Adipose tissue (tissue), 3 donors: ENCODE data around the gene DLGAP1. TPM values are rescaled to one million over a fixed set of nuclear protein-coding genes. Genes with fewer than 3 reads are reported as not detected.

ENCODE experiments used
- H3K27ac ChIP-seq: one replicate; pipeline ENCODE4 v1.5.1; 2013; ENCODE audit warnings: low read depth, low read length
- WGBS, 3 donors: extraction: QIAGEN DNeasy Blood & Tissue Kit; methylation state at CpG; one replicate each; pipeline ENCODE4 v1.1.7; 2013; 5-methylcytosine and 5-hydroxymethylcytosine counted together
- polyA plus RNA-seq, 3 donors: library from polyadenylated mRNA; stranded (reverse); fragments of 200-250 nt; gene quantifications; one replicate each; pipeline ENCODE4 v1.2.3, GENCODE V29; 2013
- donor health status: healthy with polysubstance abuse.
- donor health status: Bipolar disorder and iron deficiency.
- donor health status: healthy.

The DLGAP1 gene
- polyA plus RNA-seq, 3 donors = 0.06 to 0.22 (median 0.09) TPM

- 2 to 4% (median 3%) methylated on average over 40 of the region's 40 CpGs for WGBS, 3 donors
Measured at GRCh38 chr18:3771121-3771971, 683.8 kb downstream of the DLGAP1 start.

DNA sequence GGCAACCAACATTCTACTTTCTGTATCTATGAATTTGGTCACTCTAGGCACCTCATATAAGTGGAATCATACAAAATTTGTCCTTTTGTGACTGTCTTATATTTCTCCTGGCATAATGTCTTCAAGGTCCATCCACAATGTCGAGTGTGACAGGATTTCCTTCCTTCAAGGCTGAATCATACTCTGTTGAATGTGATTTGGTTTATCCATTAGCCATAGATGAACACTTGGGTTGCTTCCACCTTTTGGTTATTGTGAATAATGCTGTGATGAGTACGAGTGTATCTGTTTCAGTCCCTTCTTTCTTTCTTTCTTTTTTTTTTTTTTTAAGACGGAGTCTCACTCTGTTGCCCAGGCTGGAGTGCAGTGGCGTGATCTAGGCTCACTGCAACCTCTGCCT, 693.8 kb downstream of the DLGAP1 start:
- WGBS, 3 donors = 70 to 82% (median 76%) methylated on average over 4 of the region's 4 CpGs

More at GRCh38 chr18:3771121-3771971, 683.8 kb downstream of the DLGAP1 start:
- no peak overlapping the region for H3K27ac ChIP-seq

GRCh38 chr18:3760741-3761140, 694.4 kb downstream of the DLGAP1 start:
- 69 to 75% (median 71%) methylated on average over 7 of the region's 7 CpGs for WGBS, 3 donors
- no peak overlapping the region for H3K27ac ChIP-seq

More for the DNA sequence above, 693.8 kb downstream of the DLGAP1 start:
- no peak overlapping the region for H3K27ac ChIP-seq

DNA sequence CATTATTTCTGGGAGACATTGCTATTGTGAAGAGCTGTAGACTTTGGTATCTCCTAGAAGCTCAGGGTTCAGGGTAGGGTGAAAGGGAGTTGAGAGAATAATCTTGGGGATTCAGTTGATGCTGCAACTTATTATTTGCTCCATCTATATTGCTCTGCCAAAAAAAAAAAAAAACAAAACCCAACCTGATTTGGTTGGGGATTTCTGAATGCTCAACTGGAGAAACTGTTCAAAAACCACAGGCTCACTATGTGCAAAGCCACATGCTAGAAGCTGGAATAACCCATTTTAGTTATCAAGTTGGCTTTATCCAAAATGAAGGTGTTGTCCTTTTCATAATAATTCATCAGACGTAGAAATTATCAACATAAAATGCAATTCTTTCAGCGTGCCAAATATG, 696.0 kb downstream of the DLGAP1 start:
- no peak overlapping the region for H3K27ac ChIP-seq
- WGBS, 3 donors = 72 to 87% (median 77%) methylated on average over 2 of the region's 2 CpGs

- 81 to 92% (median 89%) methylated on average over 7 of the region's 7 CpGs for whole genome bisulfite sequencing, 3 donors
Measured at GRCh38 chr18:3758531-3758930, 696.6 kb downstream of the DLGAP1 start.

GRCh38 chr18:3757361-3757760, 697.7 kb downstream of the DLGAP1 start:
- H3K27ac ChIP-seq = no peak overlapping the region
- WGBS, 3 donors = 88 to 96% (median 89%) methylated on average over 3 of the region's 3 CpGs

More at GRCh38 chr18:3758531-3758930, 696.6 kb downstream of the DLGAP1 start:
- no peak overlapping the region for H3K27ac ChIP-seq

DNA sequence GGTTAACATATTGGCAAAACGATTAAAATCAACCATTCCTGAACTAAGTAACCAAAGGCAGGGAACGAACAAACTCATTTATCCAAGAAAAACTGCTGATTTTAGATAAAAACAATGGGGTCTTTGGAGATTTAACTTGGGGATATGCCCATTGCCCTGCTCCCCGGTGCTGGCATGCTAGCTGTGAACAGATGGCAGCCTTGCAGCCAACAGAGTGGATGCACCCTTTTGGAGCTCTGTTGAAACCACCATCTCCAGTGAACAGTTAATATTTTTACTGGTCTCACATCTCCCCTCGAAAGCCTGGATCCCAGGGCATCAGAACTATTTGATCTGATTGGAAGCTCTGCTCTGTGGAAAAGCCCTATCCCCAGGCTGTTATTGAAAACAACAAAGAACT, 702.0 kb downstream of the DLGAP1 start:
- H3K27ac ChIP-seq = no peak overlapping the region
- WGBS, 3 donors = 37 to 80% (median 80%) methylated on average over 4 of the region's 4 CpGs

DNA sequence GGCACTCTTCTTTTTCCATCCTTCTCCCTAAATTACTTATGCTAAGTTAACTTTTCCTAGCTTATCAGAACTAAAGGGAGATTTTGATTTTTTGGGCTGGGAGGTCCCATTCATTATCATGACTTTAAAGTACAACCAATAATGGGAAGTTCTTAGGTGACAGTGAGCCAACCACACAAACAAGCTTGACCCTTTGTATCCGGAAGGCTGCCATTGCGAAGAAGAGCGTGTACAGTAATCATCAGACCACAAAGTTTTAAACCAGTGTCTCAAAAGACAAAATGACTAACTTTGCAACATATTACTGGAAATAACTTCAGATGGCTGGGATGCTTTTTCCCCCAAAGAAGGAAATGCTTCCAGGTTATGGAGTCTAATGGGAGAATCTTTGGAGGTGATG, 707.0 kb downstream of the DLGAP1 start:
- H3K27ac ChIP-seq = no peak overlapping the region
- 71 to 89% (median 71%) methylated on average over 3 of the region's 3 CpGs for WGBS, 3 donors

DNA sequence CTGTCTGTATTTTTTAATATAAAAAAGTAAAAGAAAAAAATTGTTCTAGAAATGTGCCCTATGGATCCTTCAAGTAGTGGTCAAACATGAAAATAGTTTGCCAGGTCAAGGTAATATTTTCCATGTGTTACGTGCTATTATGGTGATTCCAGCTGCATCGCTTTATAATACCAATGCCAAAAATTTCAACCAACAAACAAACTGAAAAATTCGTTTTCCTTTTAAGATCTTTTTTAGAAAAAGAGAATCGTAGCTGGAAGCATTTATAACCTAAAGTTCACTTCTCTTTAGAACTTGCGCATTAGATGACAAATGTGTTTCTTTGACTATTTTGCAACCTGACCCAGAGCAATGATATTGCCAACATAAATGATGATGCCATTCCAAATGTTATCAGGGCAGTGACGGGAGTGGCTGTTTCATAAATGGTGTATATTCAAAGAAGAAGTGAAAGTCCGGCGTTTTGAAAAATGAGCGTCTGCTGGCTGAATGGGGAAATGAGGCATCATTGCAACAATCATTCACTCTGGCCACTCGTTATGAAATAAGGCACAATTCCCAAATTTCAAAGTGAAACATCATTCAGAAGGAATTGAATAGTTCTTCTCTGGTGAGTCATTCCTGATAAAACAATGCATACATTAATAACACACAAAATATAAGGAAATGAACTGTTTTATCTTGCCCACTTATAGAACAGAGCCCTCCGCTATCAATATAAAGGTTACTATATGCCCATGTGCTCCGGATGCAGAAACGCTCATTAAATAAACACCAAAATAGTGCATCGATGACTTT, 707.7 kb downstream of the DLGAP1 start:
- no peak overlapping the region for H3K27ac ChIP-seq
- 44 to 64% (median 54%) methylated on average over 14 of the region's 14 CpGs for WGBS, 3 donors

DNA sequence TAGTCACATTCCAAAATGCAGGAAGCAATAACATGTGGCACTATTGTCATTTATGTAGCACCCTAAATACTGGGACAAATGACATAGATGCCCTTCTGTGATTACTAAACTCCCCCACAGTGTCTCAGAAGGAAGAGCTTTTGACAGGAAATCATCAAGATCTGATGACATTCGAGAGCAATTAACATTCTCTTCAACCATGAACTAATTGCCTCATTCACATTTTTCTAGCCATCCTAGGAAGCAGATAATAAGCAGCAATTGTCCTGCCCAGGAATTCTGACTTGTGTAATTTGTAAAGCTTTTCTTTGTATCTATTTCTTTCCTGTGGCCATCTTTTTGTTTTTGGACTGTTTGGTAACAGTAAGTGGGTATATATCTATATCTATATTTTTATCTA, 712.6 kb downstream of the DLGAP1 start:
- 0 to 33% (median 29%) methylated on average over 1 of the region's 1 CpG for whole genome bisulfite sequencing, 3 donors
- H3K27ac ChIP-seq = no peak overlapping the region

DNA sequence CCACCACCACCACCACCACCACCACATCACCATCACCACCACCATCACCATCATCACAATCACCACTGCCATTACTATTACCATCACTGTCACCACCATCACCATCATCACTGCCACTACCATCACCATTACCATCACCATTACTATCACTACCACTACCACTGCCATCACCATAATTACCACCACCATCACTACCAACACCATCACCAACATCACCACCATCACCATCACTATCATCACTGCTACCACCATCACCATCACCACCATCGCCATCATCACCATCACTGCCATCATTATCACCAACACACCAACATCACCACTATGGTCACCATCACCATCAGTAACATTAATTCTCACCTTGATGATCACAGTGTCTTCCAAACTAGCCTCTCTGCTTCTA, 713.8 kb downstream of the DLGAP1 start:
- H3K27ac ChIP-seq = no peak overlapping the region
- 100% methylated on average over 1 of the region's 1 CpG for WGBS, 3 donors

- 95 to 96% (median 95%) methylated on average over 35 of the region's 35 CpGs for WGBS, 3 donors
- H3K27ac ChIP-seq = no peak overlapping the region
Measured at GRCh38 chr18:3728704-3729437, 726.2 kb downstream of the DLGAP1 start.

GRCh38 chr18:3727274-3727673, 727.8 kb downstream of the DLGAP1 start:
- WGBS, 3 donors = 52 to 79% (median 63%) methylated on average over 7 of the region's 7 CpGs
- H3K27ac ChIP-seq = no peak overlapping the region

- 63 to 68% (median 68%) methylated on average over 4 of the region's 4 CpGs for WGBS, 3 donors
- H3K27ac ChIP-seq = no peak overlapping the region
Measured at GRCh38 chr18:3726238-3726951, 728.7 kb downstream of the DLGAP1 start.

DNA sequence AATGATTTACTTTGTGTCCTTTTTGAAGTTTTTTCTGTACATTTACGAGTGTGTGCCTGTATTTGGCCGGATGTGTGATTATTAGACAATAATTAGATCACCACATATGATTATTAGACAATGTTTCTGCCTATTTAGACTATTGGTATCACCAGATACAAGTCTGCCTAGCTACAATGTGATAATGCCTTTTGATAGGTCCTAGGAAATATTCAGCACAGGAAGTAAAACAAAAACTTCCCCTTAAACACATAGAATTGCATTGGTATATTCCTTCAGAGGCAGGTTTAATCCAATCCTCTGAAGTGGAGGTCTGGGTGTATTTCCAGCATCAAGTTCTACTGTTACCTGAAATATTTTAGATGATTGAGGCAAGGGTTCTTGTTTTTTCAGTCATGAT, 730.0 kb downstream of the DLGAP1 start:
- WGBS, 3 donors = 67 to 81% (median 74%) methylated on average over 2 of the region's 2 CpGs
- H3K27ac ChIP-seq = no peak overlapping the region

GRCh38 chr18:3723554-3723953, 731.6 kb downstream of the DLGAP1 start:
- no peak overlapping the region for H3K27ac ChIP-seq

- H3K27ac ChIP-seq = no peak overlapping the region
- WGBS, 3 donors = 30 to 42% (median 32%) methylated on average over 5 of the region's 5 CpGs
Measured at GRCh38 chr18:3722649-3723433, 732.3 kb downstream of the DLGAP1 start.
